ENCODE results near the gene ADAMTS5.
A peak's percentile ranks its signal among the peaks of the same experiment; 100 is the strongest.

The ADAMTS5 gene

DNA sequence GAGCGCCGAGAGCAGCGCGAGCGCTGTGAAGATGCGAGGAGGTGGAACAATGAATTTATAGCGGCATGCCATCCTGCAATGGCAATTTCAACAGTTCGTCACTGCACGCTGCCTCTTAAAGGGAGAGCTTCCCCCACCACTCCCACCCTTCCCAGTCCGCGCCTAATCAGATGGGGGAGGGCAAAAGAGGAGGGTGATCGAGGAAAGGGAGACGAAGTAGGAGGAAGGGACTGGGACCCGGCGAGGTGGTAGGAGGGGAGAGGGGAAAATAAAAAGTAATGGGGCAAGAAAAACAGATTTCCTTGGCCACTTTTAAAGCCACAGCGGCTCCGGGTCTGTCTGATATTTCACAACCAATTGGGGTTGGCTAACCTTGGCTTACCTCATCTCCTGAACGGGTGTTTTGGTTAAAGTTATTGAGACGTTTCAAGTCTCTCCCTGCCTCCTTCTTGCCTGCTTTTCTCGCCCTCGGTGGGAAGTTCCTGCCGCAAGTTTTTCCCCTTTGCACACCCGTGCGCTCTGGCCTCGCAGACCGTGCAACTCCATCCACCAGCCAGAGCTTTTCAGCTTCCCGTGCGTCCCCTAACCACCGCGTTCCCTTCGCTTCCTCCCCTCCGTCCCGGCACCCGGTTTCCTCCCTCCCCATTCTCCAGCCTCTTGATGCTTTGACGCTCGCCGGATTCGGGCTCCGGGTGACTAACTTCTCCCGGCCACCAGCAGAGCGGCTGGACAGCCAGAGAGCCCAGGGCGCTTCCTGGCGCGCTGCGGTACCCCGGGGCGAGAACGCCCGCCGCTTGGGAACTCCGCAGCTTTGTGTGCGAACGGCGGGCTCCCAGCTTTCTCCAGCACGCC is at the start of gene ADAMTS5:
Gene ADAMTS5 (minus strand): TSS at position 27 of the 852 bp plus-strand sequence. CDS start 697 bp downstream, outside the sequence.
- DNase-seq: no peak

DNA sequence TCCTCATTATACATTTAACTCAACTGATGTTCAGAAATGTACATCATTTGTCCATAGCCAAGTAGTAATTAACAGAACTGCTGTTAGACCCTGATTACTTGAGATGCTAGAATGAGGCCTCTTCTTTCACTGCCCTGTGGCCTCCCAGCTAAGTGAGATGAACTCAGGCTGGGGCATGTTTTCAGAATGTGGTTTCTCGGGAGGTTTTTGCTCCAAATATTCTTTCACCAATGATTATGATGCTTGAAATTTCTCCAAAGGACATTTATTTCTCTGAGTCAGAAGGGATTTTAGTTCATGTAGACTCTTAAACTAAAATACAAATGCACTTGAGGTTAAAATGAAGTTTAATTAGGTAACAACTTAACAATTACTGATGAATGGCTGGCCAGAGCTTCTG is 34.6 kb upstream of the ADAMTS5 start:
- no peak for DNase-seq

DNA sequence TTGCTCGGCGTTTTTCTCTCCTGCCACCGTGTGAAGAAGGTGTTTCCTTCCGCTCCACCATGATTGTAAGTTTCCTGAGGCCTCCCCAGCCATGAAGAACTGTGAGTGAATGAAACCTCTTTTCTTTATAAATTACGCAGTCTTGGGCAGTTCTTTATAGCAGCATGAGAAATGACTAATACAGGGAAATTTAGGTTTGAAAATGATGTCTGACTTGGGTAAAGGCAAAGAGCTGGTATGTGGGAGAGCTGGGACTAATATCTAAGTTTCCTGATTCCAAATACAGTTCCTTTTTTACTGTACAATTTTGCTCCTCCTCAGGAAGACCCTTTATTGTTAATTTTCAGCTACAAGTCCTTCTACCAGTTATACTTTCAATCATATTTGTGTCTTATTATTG is 16.7 kb upstream of the ADAMTS5 start:
- DNase-seq: no peak

DNA sequence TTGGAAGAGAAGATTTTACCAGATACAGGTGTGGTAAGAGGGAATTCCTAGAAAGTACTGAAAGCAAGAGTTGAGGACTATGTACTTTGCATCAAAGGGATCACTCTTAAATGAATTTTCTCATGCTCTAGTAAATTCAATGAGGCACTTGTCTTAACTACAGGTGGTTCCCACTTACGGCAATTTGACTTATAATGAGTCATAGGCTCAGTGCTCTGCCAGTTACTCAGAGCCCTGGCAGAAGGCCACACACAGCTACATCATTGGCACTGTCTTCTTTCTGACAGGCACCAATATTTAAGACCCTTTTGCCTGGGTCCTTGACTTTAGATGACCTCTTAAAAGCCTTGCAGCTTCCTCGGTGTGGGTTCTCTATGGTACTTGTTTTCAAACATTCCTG is 15.9 kb upstream of the ADAMTS5 start:
- DNase-seq: peak; percentile 28

DNA sequence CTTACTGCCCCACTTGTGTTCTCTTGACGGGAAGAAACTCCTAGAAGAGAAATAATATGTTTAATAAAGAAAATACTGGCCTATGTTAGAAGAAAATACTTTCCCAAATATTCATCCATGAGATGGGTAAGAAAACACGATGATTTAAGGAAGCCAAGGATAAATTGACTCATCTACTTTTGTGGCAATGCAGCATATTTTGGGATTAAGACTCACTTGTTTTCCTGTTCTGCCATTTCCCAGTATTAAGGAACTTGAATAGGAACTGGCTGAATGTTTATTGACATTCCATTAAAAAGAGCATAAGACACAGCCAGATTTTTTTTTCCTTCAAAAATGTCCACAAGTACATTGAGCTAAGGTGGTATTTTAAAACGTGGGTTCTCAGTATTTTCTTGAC is 10.9 kb upstream of the ADAMTS5 start:
- DNase-seq: no peak

DNA sequence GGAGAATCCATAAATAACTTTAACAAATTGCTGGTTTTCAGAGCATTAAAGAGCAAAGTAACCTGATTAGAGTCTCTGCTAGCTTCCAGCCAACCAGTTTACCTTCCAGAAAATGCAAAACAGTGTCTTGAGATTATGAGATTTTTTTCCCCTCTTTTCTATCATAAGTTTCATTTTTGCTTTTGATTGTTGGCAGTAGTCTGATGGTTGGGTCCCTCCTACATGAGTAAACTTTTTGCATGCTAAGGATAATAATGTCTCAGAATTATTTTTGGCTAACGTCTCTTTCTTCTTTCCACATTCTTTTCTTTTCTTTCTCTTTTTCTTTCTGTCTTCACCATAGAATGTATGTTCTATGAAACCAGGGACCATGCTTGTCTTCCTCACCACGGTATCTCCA is 6.3 kb upstream of the ADAMTS5 start:
- no peak for DNase-seq

DNA sequence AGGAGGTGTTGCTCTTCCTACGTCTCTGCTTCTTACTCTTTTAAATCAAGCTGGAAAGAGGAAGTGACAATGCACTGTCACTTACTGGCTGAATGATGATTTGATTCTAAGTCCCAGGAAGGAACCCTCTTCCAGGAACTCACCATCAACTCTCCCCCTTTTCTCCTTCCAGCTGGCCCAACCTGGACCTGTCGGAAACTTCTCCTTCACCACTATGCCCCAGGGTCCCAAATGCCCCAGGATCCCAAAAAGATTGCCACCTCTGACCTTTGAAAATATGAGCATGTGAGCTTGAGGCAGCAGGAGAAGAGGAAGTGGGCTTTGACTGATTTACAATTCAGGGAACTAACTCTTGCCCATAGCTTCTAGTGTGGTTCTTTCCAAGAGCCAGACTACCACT is 5.3 kb upstream of the ADAMTS5 start:
- no peak for DNase-seq

DNA sequence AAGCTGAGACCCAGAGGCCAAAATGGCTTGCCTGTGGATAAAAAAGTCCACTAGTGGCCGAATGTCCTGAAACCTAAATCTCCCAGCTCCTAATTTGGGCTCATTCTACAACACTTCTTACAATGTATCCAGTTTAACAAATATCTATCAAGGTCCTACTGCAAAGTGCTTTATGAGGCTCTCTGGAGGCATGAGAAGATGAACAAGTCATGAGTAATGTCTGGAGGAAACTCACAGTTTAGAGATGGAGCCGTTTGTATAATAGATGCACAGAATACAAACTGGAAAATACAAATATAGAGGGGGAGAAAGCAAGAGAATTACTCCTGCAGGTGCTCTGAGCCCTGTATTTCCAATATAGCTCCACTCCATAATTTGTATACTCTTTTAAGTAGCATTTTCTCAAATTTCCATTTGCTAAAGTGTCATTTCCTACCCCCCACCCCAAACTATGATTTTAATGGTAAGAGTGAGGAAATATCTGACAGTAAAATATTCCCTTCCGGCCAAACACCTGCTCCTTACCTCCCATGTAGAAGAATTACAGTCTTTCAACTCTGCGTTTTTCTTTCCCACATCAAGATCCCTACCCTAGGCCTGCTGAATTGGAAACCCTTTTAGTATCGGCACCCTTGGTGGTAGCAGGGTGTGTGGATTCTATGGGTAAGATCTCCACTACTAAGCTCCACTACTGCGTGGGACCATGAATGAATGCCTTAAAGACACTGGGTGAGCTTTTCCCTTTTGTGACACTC is 3.3 kb upstream of the ADAMTS5 start:
- no peak for DNase-seq

DNA sequence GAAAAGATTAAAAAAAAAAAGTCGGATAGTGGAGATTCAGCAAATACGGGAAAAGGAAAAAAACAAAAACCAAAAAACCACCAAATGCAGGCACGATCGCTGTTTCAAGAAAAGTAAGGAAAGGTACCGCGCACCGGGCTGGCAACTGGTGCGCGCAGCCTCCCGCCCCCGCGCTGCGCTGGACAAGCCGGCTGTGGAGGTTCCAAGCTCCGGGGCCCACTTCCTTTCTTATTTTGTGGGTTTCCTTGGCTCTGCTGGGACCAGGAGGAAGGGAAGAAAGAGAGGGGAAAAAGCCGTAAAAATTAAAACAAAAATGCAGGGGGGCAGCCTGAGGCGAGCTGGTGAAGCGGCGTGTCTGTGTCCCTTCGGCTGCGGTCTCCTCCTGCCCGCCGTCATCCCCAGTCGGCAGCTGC is 233 bp downstream of the ADAMTS5 start:
- DNase-seq: no peak

DNA sequence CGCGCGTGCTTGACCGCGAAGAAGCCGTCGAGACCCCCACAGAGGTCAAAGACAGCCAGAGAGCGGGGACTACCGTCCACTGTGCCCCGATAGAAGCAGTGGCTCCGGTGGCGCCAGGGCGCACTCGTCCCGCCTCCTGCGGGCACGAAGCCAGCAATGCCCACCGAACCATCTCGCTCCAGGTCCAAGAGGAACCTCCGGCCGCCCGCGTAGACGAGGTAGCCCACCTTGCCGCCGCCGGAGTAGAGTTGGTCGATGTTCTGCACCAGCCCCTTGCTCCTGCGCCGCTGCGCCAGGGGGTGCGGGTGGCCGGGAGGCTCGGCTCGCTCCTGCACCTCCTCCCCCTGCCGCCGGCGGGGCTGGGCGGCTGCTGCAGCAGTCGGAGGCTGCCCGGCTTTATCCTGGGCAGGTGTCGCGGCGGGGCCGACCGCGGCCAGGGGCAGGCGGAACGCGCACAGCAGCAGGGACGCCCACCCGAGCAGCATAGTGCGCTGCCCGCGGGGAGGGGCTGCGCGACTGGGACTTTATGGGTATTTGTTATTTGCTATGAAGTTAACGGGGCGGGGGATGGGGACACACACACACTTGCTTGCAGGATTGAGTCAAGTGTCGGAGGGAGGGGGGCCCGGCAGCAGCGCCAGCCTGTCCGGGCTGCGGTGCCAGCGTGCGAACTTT is 844 bp downstream of the ADAMTS5 start:
- DNase-seq: no peak

DNA sequence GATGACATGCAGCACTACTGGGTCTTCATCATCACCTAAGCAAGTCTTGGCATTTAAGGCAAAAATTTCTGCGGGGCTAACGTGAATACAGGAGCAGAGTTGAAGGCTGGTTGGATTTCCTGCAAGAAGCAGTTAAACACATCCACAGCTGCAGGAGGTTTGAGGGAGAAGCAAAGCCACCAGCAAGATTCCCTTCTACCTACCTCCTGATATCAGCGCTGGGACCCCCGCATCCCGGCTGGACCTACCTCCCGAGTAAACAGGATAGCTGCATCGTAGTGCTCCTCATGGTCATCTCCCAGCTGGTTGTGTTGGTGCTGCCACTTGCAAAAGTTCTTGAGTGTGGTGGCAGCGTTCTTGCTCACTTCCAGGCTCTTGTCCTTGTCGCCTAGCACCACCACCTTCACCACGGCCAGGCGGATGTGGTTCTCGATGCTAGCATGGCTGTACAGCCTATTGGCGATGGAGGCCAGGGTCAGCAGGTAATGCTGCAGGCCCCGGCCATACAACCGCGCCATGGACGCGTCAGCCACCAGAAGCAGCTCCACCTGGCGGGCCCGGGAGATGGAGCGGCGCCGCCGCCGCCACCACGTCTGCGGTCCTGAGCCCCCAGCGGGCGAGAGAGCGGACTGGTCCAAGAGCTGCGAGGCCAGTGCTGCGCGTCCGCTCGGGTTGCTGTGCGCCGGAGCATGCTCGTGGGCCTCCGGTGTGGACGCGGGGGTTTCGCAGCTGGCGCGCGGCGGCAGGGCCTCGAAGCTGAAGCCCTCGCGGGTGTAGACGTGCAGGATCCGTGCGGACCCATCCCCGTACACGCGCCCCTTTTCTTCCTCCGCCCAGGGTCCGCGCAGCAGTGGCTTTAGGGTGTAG is 1.6 kb downstream of the ADAMTS5 start:
- DNase-seq: no peak

DNA sequence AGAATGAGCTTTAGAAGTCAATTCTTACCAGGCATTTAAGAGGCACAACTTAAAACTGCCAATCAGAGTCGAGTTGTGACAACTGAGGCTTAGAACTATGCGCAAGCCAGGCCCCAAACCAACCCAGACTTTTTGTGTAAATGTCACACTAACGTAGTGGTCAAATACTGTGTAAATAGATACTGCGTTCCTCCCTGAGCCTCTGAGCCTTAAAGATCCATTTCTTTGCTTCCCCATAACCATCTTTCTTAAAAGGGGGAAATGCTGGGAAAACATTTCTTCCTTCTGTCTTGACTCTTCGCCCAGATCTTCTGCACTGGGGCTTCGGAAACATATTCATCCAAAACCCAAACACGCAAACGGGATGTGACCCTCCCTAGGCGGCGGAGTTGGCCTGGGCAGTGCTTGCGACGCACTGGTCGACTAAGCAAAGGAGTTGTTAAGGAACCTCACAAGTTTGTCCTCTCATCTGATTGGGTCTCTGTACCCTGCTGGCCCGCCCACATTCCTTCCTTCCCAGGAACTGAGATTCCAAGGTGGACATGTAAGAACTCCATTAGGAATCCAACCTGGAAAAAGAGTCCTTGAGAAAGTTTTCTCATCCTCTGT is 2.6 kb downstream of the ADAMTS5 start:
- no peak for DNase-seq

DNA sequence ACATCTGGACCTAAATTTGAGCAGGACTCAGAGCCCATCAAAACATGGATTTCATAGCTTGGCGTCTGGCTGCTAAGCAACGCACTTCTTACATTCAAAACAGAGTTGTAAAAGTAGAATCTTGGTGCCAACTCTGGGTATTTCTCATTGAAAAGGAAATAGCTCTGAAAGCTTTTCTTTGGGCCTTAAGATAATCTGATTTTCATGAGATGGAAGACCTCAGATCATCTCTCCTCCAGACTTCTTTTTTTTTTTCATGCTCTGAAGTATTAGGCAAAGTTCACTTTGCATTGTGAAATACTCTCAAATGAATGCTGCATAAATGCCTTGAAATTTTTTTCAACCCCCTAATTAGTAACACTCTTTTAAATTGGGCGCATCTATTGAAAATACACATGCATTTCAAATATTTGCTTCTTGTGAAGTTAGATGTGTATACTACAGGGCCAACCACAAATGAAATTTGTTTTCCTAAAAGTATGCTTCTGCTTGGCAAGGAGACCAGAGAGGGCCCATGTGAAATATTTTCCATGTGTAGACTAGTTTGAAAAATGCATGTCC is 4.2 kb downstream of the ADAMTS5 start:
- DNase-seq: no peak

DNA sequence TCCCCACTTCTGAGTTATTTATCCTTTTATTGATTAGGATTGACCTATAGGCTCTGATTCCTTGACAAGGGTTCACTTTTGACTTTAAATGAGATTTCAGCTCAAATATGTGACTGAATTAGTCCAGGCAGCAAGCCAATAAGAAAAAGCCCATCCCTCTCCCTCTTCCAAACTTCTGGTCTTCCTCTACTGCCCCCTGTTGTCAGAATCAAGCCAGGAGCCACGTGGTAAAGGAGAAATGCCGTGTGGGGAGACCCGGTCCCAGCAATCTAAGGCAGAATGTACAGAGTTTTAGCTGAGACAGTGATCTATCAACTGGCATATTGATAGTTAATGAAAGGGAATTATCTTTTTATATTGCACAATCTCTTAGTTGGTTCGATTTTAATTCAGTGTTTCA is 5.2 kb downstream of the ADAMTS5 start:
- DNase-seq: no peak

DNA sequence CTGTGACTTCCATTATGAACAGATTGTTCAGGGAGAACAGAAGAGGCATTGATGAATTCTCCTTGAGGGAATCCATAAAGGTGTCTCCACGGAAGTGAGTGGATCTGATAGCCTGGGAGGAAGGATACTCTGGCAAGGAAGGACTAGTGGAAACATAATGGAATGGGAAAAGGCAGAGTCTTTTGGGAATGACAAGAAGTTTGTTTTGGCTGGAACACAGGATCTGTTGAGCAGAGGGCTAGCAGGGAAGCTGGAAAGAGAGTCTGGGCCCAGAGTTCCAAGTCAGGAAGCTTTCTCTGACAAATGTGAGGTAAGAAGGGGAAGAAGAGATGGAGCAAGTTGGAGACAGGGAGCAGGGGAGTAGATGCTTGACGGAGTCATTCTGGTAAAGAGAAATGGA is 8.1 kb downstream of the ADAMTS5 start:
- no peak for DNase-seq

DNA sequence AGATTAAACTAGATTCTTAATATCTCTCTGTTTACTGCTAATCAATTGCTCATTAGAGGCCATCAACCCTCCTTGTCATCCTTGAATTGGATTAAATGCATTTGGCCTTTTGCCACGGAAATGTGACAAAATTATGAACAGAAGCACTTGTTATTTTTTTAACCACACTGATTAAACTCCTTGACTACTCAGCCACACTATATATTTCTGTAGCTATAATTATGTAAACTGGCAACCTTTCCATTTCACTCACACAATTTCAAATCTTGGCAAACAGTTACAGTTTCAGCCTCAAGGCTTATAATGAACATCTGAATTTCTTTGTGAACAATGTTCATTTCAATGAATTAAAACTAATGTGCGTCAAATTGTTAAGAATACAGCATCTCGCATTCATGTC is 10.1 kb downstream of the ADAMTS5 start:
- no peak for DNase-seq

DNA sequence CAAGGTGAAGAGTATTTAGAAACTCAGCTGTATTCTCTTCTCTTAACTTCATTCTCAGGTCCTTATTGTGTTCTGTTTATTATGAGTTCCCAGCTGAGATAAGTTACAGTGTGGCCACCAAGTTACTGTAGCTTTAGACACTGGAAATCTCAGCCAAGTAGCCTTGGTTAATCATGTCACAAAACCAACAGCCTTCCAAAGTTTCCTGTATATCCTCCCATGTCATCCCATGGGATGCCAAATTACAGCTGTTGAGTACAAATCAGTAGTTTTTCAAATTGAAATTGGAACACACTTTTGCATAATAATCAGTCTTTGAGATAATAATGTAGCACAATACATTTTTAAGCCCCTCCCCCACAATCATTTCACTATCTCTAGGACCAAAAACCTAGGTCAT is 10.7 kb downstream of the ADAMTS5 start:
- DNase-seq: no peak

DNA sequence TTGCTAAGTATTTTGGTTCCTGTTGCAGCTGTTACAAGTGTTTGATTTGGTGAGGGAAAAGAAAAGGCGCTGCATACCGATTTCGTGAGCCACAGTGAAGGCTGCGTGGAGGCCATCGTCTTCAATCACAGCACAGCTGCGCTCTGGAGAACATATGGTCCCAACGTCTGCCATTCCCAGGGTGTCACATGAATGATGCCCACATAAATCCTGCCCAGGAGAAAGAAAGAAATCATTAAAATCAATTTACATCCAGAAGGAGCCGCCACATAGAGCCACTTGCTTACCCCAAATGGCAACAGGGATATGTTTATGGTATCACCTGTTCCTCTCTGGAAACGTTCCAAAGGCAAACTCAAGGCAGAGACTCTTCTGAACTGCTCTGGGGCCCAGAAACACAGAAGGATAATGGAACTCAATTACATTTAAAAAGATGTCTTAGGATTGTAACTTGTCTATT is 12.2 kb downstream of the ADAMTS5 start:
- no peak for DNase-seq

DNA sequence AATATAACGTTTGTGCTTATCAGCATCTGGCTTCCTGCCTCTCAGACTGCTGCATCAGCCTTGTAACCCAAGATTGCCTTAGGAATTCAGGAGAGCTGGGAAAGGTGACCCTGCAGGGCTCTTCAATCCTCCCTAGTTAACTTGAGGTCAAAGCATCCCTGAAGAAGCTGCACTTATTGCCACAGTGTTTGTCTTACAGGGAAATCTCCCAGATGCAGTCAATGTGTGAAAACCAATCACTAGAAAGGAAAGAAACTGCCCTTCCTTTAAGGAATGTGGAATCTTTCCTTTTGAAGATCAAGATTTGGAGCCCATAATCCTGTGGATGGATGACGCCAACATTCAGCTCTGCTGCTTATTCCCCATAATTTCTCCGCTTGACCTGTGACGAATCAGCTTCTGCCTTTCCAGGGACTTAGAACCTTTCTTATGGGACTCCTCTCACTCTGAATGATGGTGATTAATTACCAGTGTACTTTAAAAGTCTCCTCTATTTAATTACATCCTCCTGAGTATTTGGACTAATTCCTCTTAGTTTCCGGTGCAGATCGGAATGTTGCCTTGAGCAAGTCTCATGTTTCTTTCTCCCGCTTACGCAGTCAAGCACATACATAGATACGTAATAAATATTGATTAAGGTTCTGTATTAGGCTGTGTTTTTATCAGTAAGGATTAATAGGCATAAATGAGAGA is 14.4 kb downstream of the ADAMTS5 start:
- no peak for DNase-seq

DNA sequence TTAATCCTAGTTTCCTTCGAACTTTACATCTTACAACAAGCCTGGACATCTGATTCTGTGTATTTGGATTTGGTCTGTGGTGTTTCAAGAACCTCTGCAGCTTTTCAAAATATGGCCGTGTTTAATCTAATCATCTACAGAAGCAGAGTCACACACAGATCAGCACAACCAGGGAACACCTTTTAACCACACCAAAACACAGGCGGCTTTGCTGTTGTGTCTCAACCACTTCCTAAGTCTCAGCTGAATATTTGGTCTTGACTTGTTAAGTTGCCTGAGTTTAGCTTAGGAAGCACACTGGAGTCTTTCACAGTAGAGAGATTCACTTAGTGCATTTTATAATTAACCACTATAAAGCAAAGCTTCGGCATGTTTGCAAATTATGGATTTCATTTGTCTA is 17.1 kb downstream of the ADAMTS5 start:
- DNase-seq: no peak

DNA sequence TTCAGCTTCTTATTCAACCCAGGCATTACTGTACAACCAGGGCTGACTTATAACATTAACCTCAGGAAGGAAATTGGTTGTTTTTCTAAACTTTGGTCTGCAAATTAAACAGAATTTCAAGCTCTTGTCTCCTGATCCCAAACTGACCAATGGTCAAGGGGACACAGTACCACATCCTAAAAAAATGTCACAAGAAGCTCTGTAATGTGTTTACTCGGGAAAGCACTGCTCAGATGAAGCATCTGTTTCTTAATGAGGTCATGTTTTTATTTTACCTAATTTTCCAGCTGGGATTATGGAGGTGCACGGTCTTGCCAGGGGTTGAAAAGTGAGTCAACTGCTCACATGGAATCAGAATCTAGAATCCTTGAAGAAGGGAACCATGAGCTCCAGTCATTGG is 18.7 kb downstream of the ADAMTS5 start:
- DNase-seq: no peak

Measured in SHP77 treated with DMSO at 0.1 percent for 48 hours (cell line).